Fibroblast of lung (primary cell): ENCODE results near the gene LAPTM5. TPM values are rescaled to one million over a fixed set of nuclear protein-coding genes. Genes with fewer than 3 reads are reported as not detected.
"Not testable (repeated sequence)": the region's sequence is repeated elsewhere in the genome, so short reads cannot be mapped to it uniquely, and the experiment has no call there.

Experiments used
- DNase-seq, 2 donors: peaks; one replicate each; pipeline versions ENCODE4 v3.0.0 to v3.0.0-alpha.2; 2010; ENCODE audit warnings: low read depth in 2 of 2
- H2AFZ ChIP-seq: 2 replicates; pipeline ENCODE4 v1.5.1; 2012; ENCODE audit warnings: low read length, control low read depth, inconsistent platforms
- H3K27ac ChIP-seq: 2 replicates; pipeline ENCODE4 v1.5.1; 2011; ENCODE audit warnings: low read length, control low read depth; ENCODE audit not compliant: insufficient read depth
- H3K27me3 ChIP-seq: 2 replicates; pipeline ENCODE4 v1.5.1; 2011; ENCODE audit warnings: mild to moderate bottlenecking, low read length; ENCODE audit not compliant: control insufficient read depth, insufficient read depth
- H3K36me3 ChIP-seq: 2 replicates; pipeline ENCODE4 v1.5.1; 2011; ENCODE audit warnings: low read length; ENCODE audit not compliant: control insufficient read depth, insufficient read depth
- H3K4me1 ChIP-seq: 2 replicates; pipeline ENCODE4 v1.5.1; 2011; ENCODE audit warnings: low read length; ENCODE audit not compliant: control insufficient read depth, insufficient read depth; ENCODE audit errors: extremely low read depth
- H3K4me2 ChIP-seq: 2 replicates; pipeline ENCODE4 v1.5.1; 2011; ENCODE audit warnings: low read length, control low read depth; ENCODE audit not compliant: insufficient read depth; ENCODE audit errors: extremely low read depth
- H3K4me3 ChIP-seq, 4 experiments: fragments of 200-600 bp in 1 of 4; sonication (generic) in 1 of 4; replicated peaks in 1 of 4; 2 replicates each; pipeline ENCODE4 v1.5.1; 2011 to 2016; ENCODE audit warnings: low read length in 4 of 4, low read depth in 3 of 4, mild to moderate bottlenecking in 3 of 4, control low read depth in 2 of 4, inconsistent platforms in 1 of 4, mixed read lengths in 1 of 4; ENCODE audit not compliant: insufficient read depth in 1 of 4; ENCODE audit errors: control extremely low read depth in 1 of 4
- H3K79me2 ChIP-seq: 2 replicates; pipeline ENCODE4 v1.5.1; 2012; ENCODE audit warnings: mild to moderate bottlenecking, low read length, inconsistent platforms; ENCODE audit not compliant: control insufficient read depth, insufficient read depth
- H3K9ac ChIP-seq: 2 replicates; pipeline ENCODE4 v1.5.1; 2011; ENCODE audit warnings: mild to moderate bottlenecking, low read length, control low read depth; ENCODE audit not compliant: insufficient read depth
- H3K9me3 ChIP-seq: 2 replicates; pipeline ENCODE4 v1.5.1; 2012; ENCODE audit warnings: low read depth, low read length; ENCODE audit not compliant: control insufficient read depth, insufficient read depth
- H4K20me1 ChIP-seq: 2 replicates; pipeline ENCODE4 v1.5.1; 2011; ENCODE audit warnings: low read length; ENCODE audit not compliant: control insufficient read depth, insufficient read depth; ENCODE audit errors: extremely low read depth
- EZH2 ChIP-seq: IDR thresholded peaks from 2 replicates; pipeline ENCODE4 v1.5.1; 2012; ENCODE audit warnings: low read length, control low read depth, mild to moderate bottlenecking; ENCODE audit errors: missing control alignments
- polyA plus RNA-seq, 2 donors: library from polyadenylated mRNA; depleted of rRNA in 1 of 2; stranded (reverse) in 1 of 2; unstranded in 1 of 2; fragments of >200 nt; gene quantifications; 2 replicates each; pipeline ENCODE4 v1.2.1, GENCODE V29; 2011 to 2012; ENCODE audit warnings: missing spikeins in 1 of 2
- total RNA-seq: library from RNA; depleted of rRNA; stranded (reverse); fragments of >200 nt; gene quantifications from 2 replicates; pipeline ENCODE4 v1.2.1, GENCODE V29; 2014
- TF ChIP-seq, protein P1 (sequence below), 2 donors: IDR thresholded peaks in 1 of 2; conservative IDR thresholded peaks in 1 of 2; 1 replicate in 1 of 2; 2 replicates in 1 of 2; pipeline ENCODE4 v1.5.1; 2011 to 2012; ENCODE audit warnings: low read length in 2 of 2, control low read depth in 1 of 2, inconsistent platforms in 1 of 2, low read depth in 1 of 2, mild to moderate bottlenecking in 1 of 2

LAPTM5 gene
- total and polyA plus RNA-seq, 2 donors (not counting 1 experiment from before 2014, with no cell fraction given) = under 0.01 to 0.32 TPM

DNA sequence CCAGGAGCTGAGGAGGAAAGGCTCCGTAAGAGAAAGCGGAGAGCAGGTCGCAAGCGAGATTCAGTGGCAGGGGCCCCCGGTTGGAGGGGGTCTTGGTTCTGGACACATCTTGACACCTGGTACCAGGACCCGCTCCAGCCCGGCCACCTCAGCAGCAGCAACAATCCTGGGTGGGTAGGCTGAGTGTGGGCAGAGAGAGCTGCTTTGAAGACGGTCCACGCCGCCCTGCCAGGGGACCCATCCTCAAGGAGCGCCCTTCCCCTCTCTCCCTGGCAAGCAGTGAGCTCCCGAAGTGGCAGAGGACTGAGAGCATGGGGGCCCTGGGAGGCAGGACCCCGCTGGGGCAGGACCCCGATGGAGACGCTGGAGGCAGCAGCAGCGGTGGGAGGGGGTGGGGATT, 35.6 kb upstream of the LAPTM5 start:
- no peak overlapping the region for H3K9ac ChIP-seq
- TF ChIP-seq, protein P1, sequence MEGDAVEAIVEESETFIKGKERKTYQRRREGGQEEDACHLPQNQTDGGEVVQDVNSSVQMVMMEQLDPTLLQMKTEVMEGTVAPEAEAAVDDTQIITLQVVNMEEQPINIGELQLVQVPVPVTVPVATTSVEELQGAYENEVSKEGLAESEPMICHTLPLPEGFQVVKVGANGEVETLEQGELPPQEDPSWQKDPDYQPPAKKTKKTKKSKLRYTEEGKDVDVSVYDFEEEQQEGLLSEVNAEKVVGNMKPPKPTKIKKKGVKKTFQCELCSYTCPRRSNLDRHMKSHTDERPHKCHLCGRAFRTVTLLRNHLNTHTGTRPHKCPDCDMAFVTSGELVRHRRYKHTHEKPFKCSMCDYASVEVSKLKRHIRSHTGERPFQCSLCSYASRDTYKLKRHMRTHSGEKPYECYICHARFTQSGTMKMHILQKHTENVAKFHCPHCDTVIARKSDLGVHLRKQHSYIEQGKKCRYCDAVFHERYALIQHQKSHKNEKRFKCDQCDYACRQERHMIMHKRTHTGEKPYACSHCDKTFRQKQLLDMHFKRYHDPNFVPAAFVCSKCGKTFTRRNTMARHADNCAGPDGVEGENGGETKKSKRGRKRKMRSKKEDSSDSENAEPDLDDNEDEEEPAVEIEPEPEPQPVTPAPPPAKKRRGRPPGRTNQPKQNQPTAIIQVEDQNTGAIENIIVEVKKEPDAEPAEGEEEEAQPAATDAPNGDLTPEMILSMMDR (conservative IDR thresholded peaks at IDR 0.05 in 1 of 2, IDR thresholded peaks at IDR 0.05 in 1 of 2; ENCODE audit: low read depth in 1 of 2, low read length in 2 of 2) = no peak
- TF ChIP-seq EZH2 = no peak
- no peaks in the 10 kb centered on the region for H4K20me1 ChIP-seq
- no peak overlapping the region for H3K4me2 ChIP-seq
- H2AFZ ChIP-seq = no peak overlapping the region
- no peaks in the 10 kb centered on the region for H3K9me3 ChIP-seq
- H3K27ac ChIP-seq = no peak overlapping the region
- no peak for DNase-seq
- no peak overlapping the region for H3K4me3 ChIP-seq
- H3K36me3 ChIP-seq = no peaks in the 10 kb centered on the region
- H3K4me1 ChIP-seq = no peaks in the 10 kb centered on the region
- H3K27me3 ChIP-seq = peaks cover 18% of the 10 kb centered on the region
- H3K79me2 ChIP-seq = no peaks in the 10 kb centered on the region

DNA sequence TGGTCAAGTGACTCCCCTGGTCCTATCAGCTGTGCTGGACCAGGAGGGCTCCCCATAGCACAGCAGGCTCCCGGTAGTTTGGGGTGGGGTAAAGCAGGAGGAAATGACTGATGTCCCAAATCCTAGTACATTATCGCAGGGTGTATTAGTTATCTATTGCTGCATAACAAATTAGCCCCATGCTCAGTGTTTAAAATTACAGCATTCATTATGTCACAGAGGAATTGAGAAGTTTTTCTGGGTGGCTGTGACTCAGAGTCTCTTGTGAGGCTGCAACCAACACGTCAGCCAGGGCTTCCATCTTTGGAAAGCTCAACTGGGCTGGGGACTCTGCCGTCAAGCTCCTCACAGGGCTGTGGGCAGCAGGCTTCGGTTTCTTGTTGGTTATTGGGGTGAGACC, 34.3 kb upstream of the LAPTM5 start:
- no peaks in the 10 kb centered on the region for H3K9me3 ChIP-seq
- H3K4me1 ChIP-seq = no peaks in the 10 kb centered on the region
- H2AFZ ChIP-seq = no peak overlapping the region
- TF ChIP-seq, protein P1 (conservative IDR thresholded peaks at IDR 0.05 in 1 of 2, IDR thresholded peaks at IDR 0.05 in 1 of 2; ENCODE audit: low read depth in 1 of 2, low read length in 2 of 2) = no peak
- TF ChIP-seq EZH2 = no peak
- H3K4me3 ChIP-seq = no peak overlapping the region
- no peak overlapping the region for H3K27ac ChIP-seq
- H4K20me1 ChIP-seq = no peaks in the 10 kb centered on the region
- H3K9ac ChIP-seq = no peak overlapping the region
- no peak for DNase-seq
- H3K27me3 ChIP-seq = peaks cover 18% of the 10 kb centered on the region
- H3K36me3 ChIP-seq = no peaks in the 10 kb centered on the region
- H3K79me2 ChIP-seq = no peaks in the 10 kb centered on the region
- no peak overlapping the region for H3K4me2 ChIP-seq

DNA sequence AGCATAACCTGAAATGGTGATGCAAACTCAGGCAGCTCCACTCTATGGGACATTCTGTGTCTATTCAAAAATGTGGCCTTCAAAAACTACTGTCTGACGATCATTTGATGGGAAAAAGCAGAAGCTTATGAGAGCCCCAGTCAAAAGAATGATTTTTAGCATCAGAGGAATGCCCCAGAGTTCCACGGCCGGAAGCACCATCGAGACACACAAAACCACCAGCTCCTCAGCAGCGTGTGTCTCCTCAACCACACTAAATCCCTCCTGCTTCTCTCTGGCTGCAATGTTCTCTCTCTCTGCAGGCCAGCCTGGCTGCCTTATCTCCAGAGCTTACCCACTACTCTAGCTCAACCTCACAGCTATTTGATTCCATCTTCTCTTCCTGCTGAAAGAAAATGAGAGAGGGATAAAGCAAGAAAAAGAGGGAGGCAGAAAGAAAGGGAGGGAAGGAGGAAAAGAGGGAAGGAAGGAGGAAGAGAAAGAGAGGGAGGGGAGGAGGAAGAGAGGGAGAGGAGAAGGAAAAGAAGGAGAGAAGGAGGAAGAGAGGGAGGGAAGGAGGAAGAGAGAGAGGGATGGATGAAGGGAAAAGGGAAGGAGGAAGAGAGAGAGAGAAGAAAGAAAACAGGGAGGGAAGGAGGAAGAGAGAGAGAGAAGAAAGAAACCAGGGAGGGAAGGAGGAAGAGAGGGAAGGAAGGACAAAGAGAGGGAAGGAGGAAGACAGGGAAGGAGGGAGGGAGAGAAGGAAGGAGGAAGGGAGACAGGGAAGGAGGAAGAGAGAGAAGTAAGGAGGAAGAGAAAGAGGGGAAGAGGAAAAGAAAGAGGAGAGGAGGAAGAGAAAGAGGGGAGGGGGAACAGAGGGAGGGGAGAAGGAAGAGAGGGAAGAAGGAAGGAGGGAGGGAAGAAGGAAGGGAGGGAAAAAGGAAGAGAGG, 33.5 kb upstream of the LAPTM5 start:
- H3K27ac ChIP-seq = no peak overlapping the region
- DNase-seq = no peak
- H3K79me2 ChIP-seq = no peaks in the 10 kb centered on the region
- TF ChIP-seq, protein P1 (conservative IDR thresholded peaks at IDR 0.05 in 1 of 2, IDR thresholded peaks at IDR 0.05 in 1 of 2; ENCODE audit: low read depth in 1 of 2, low read length in 2 of 2) = no peak
- no peak for TF ChIP-seq EZH2
- H3K4me2 ChIP-seq = no peak overlapping the region
- no peak overlapping the region for H2AFZ ChIP-seq
- H3K4me1 ChIP-seq = no peaks in the 10 kb centered on the region
- H3K27me3 ChIP-seq = peaks cover 18% of the 10 kb centered on the region
- no peak overlapping the region for H3K4me3 ChIP-seq
- no peaks in the 10 kb centered on the region for H4K20me1 ChIP-seq
- H3K9ac ChIP-seq = no peak overlapping the region
- no peaks in the 10 kb centered on the region for H3K9me3 ChIP-seq
- H3K36me3 ChIP-seq = no peaks in the 10 kb centered on the region

DNA sequence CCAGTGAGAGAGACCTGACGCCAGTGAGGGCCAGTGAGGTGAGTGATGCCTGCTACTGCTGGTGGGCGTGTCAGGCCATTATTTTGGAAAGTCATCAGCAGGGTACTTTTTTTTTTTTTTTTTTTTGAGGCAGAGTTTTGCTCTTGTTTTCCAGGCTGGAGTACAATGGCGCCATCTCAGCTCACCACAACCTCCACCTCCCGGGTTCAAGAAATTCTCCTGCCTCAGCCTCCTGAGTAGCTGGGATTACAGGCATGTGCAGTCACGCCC, 32.6 kb upstream of the LAPTM5 start:
- H3K36me3 ChIP-seq, DNase-seq, H3K4me1 ChIP-seq, H3K4me2 ChIP-seq, H3K27ac ChIP-seq, H4K20me1 ChIP-seq, H2AFZ ChIP-seq, H3K9ac ChIP-seq, H3K4me3 ChIP-seq, H3K9me3 ChIP-seq, H3K79me2 ChIP-seq: not testable (repeated sequence)
- peaks cover 18% of the 10 kb centered on the region for H3K27me3 ChIP-seq
